ENCODE measurements around the gene HBE1. TPM values are rescaled to one million over a fixed set of nuclear protein-coding genes. Genes with fewer than 3 reads are reported as not detected.

Gene HBE1
- total and polyA plus RNA-seq, 2 of the 4 experiments (the other 2 are of a cell fraction): 3.2 to 12.7 TPM

DNA sequence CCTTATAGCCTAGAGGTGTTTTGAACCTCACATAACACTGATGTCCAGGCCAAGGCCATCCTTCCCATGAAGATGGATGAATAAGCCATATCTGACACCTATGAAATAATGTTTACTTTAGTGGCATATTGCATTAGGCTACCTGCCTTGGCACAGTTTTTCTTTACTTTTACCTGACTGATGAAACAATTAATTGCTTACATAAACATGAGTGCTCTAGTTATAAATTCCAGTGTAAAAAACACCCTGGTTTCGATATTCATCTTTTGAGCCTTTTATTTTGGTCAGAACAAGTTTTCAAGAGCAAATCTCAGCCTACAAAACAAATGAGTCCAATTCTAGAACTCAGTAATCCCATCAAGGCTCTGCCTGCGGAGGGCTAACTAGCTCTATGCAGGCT, 7.0 kb upstream of the HBE1 start:
- no peak for TF ChIP-seq POLR2A (IDR thresholded peaks at IDR 0.05; ENCODE audit: low read depth, low read length)
- no peak for TF ChIP-seq RFX5 (IDR thresholded peaks at IDR 0.05; ENCODE audit: low read depth, low read length)
- no peak for TF ChIP-seq MXI1 (IDR thresholded peaks at IDR 0.05; ENCODE audit: borderline replicate concordance, low read depth, low read length)
- TF ChIP-seq SMC3 (IDR thresholded peaks at IDR 0.05; ENCODE audit: low read depth, low read length): no peak
- TF ChIP-seq, protein P1, sequence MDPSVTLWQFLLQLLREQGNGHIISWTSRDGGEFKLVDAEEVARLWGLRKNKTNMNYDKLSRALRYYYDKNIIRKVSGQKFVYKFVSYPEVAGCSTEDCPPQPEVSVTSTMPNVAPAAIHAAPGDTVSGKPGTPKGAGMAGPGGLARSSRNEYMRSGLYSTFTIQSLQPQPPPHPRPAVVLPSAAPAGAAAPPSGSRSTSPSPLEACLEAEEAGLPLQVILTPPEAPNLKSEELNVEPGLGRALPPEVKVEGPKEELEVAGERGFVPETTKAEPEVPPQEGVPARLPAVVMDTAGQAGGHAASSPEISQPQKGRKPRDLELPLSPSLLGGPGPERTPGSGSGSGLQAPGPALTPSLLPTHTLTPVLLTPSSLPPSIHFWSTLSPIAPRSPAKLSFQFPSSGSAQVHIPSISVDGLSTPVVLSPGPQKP (IDR thresholded peaks at IDR 0.05; ENCODE audit: borderline replicate concordance, low read depth, low read length): no peak
- TF ChIP-seq USF2 (IDR thresholded peaks at IDR 0.05; ENCODE audit: low read depth, low read length): no peak
- no peak for TF ChIP-seq RAD21 (IDR thresholded peaks at IDR 0.05; ENCODE audit: low read length)
- TF ChIP-seq BHLHE40 (IDR thresholded peaks at IDR 0.05; ENCODE audit: low read depth, low read length): no peak
- TF ChIP-seq NFE2L2 (IDR thresholded peaks at IDR 0.05; ENCODE audit: low read depth, low read length): no peak
- no peak for TF ChIP-seq MAFK (IDR thresholded peaks at IDR 0.05; ENCODE audit: low read depth, low read length)
- TF ChIP-seq RCOR1 (IDR thresholded peaks at IDR 0.05; ENCODE audit: insufficient replicate concordance, low read length): no peak
- no peak for TF ChIP-seq CTCF (conservative IDR thresholded peaks at IDR 0.05; ENCODE audit: low read depth, low read length)
- Histone ChIP-seq H2BK20ac (ENCODE audit: low read depth, low read length) (peak overlapping the region; percentile 53; the same call in 1 of the 2 replicates), H3K79me1 (ENCODE audit: low read depth in 1 of 2, low read length in 2 of 2) (no peaks in the 10 kb centered on the region), H4K5ac (ENCODE audit: low read depth, low read length) (no peak overlapping the region; the same call in 1 of the 2 replicates), H3K4me3 (ENCODE audit: insufficient read depth, low read depth, low read length) (no peak overlapping the region), H3K56ac (ENCODE audit: extremely low read depth, insufficient read depth, low read length) (no peak overlapping the region), H4K91ac (ENCODE audit: insufficient read depth, low read depth, low read length) (0 out of 2 replicates have a peak overlapping the region, but pooled peaks have one; percentile 31), H2AK9ac (replicated peaks; ENCODE audit: low read depth, low read length, poor library complexity) (no peak overlapping the region), H3K14ac (replicated peaks; ENCODE audit: low read depth, low read length) (no peak overlapping the region), H3K4me1 (ENCODE audit: control insufficient read depth, insufficient read depth, low read length) (peaks cover 16% of the 10 kb centered on the region), H3K23ac (ENCODE audit: low read depth, low read length) (no peak overlapping the region), H3K9me1 (ENCODE audit: insufficient read depth, low read length) (peaks cover 10% of the 10 kb centered on the region), H2AK5ac (ENCODE audit: low read depth, low read length) (no peak overlapping the region), H3K4me2 (ENCODE audit: low read depth, low read length) (no peak overlapping the region), H3K27ac (ENCODE audit: insufficient read depth, low read length) (no peak overlapping the region), H3K9me3 (ENCODE audit: control insufficient read depth, insufficient read depth, low read length) (no peaks in the 10 kb centered on the region), H4K8ac (ENCODE audit: low read depth in 2 of 2, low read length in 2 of 2) (peak overlapping the region in 1 of 2 experiments; percentile 1; a peak in 1 of 4 replicates), H3K36me3 (ENCODE audit: control insufficient read depth, insufficient read depth, low read length) (no peaks in the 10 kb centered on the region), H4K20me1 (ENCODE audit: insufficient read depth, low read length) (no peaks in the 10 kb centered on the region), H3K9ac (ENCODE audit: low read depth, low read length) (no peak overlapping the region), H3K18ac (ENCODE audit: low read depth, low read length) (peak overlapping the region; percentile 31; the same call in 1 of the 2 replicates), H3K27me3 (ENCODE audit: control insufficient read depth, insufficient read depth, low read length) (no peaks in the 10 kb centered on the region), H2AFZ (replicated peaks; ENCODE audit: low read length, poor library complexity) (no peak overlapping the region), H2BK5ac (ENCODE audit: low read depth, low read length, poor library complexity, severe bottlenecking) (no peak overlapping the region), H2BK120ac (ENCODE audit: low read depth, low read length) (peak overlapping the region; percentile 66), H2BK15ac (ENCODE audit: low read depth, low read length) (peak overlapping the region; percentile 54; the same call in 1 of the 3 replicates), H3K4ac (ENCODE audit: low read depth, low read length) (peak overlapping the region; percentile 26; the same call in 1 of the 2 replicates)
- in situ Hi-C loops (cut with MboI; ENCODE audit: low sequenced_read_pairs) (no loop called here), intact Hi-C loops (cut with micrococcal nuclease) (no loop called here), dilution Hi-C loops (cut with HindIII; ENCODE audit: low sequenced_read_pairs, unreplicated experiment) (no loop called here)
- no TSS peak for BruUV-seq (replicated peaks)
- POLR2A ChIA-PET (ENCODE audit: unreplicated experiment): no interaction called here
- no peak for DNase-seq
- CTCF ChIA-PET: interaction anchor here (1.3 kb wide), 1 partner anchor 15 kb away, joined by 3 read pairs; no protein-coding TSS in a partner anchor
- WGBS, 2 experiments (ENCODE audit: extremely low coverage in 2 of 2, insufficient read length in 1 of 2): no CpG with 5 or more reads among the region's 2 CpGs
- ATAC-seq (ENCODE audit: low read depth): no peak
